Spleen (tissue), 7 donors: ENCODE results near the gene CD24.

Source experiments
- CTCF ChIP-seq, 11 experiments: fragments of 200-600 bp in 7 of 11; fragments of 450-650 bp in 4 of 11; sonication (generic) in 4 of 11; IDR thresholded peaks in 8 of 11; conservative IDR thresholded peaks in 3 of 11; 1 replicate in 7 of 11; 2 replicates in 4 of 11; pipeline versions ENCODE4 v1.4.0 to v1.8.0; 2016 to 2021; ENCODE audit warnings: antibody characterized with exemption in 11 of 11, inconsistent platforms in 4 of 11, mild to moderate bottlenecking in 1 of 11
- POLR2A ChIP-seq, 3 donors: fragments of 450-650 bp; IDR thresholded peaks; one replicate each; pipeline ENCODE4 v1.5.1; 2017; ENCODE audit warnings: antibody characterized with exemption in 3 of 3, mild to moderate bottlenecking in 1 of 3
- donor health status: DM: no; HTN: no; CAD: no; lungs with moderate emphysema.
- donor health status: DM: no; HTN: no; CAD: no.
- donor health status: DM: no; HTN: no; CAD: no.

GRCh38 chr6:106967936-106968555, 6.5 kb downstream of the CD24 start:
- TF ChIP-seq CTCF (IDR thresholded peaks at IDR 0.05 in 8 of 11, conservative IDR thresholded peaks at IDR 0.05 in 3 of 11) (no peak), POLR2A (IDR thresholded peaks at IDR 0.05) (no peak)
